ENCODE results near the gene CRYBA4.
"Not testable (repeated sequence)": the region's sequence is repeated elsewhere in the genome, so short reads cannot be mapped to it uniquely, and the experiment has no call there.

CRYBA4 gene

DNA sequence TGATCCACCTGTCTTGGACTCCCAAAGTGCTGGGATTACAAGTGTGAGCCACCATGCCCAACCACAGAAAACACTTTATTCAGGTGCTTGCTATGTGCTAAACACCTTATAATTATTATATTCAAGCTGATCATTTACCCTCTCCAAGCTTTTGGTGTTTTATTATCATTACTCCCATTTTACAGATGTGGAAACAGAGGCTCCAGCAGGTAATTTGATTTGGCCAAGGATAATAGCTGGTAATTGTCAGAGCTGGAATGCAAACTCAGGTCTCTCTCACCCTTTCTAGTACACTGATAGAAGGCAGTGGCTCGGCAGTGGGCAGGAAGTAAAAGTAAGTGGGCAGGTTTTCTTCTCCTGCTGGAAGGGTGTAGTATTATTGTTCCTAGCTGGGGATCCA is 28.0 kb upstream of the CRYBA4 start:
- in situ Hi-C loops (cut with HindIII; ENCODE audit: low sequenced_read_pairs): no loop called here

DNA sequence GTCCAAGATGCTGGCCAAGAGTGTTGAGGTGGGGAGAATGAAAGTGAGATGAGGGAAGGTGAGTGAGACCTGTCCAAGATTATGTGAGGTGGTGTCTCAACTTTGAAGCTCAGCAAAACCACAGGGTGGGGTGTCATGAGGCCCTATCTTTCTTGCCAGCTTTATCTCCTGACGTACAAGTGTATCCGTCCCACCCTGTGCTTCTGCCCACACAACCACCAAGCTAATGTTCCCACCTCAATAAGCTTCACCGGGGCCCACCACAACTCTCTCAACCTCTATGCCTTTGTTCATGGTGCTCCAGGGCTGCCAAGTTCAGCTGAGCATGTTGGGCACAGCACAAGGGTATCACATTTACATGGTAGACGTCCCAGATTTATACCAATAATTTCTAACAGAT is 24.7 kb upstream of the CRYBA4 start:
- in situ Hi-C loops (cut with HindIII; ENCODE audit: low sequenced_read_pairs): no loop called here

DNA sequence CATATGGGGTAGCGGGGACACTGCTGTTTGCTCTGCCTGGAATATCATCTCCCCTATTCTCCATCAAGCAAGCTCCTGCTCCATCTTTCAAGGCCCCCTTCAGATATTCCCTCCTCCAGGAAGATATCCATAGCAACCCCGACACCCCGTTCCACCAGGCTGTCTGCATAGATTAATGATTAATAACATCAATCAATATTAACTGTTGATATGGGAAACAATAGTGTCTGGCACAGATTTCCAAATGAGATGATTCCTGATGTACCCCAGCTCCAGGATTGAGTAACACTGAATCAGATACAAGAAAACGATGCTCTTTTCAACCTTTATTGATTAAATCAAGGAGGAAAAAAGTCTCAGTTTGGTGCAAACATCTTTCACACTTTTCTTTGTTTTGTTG is 24.3 kb upstream of the CRYBA4 start:
- in situ Hi-C loops (cut with HindIII; ENCODE audit: low sequenced_read_pairs): no loop called here

DNA sequence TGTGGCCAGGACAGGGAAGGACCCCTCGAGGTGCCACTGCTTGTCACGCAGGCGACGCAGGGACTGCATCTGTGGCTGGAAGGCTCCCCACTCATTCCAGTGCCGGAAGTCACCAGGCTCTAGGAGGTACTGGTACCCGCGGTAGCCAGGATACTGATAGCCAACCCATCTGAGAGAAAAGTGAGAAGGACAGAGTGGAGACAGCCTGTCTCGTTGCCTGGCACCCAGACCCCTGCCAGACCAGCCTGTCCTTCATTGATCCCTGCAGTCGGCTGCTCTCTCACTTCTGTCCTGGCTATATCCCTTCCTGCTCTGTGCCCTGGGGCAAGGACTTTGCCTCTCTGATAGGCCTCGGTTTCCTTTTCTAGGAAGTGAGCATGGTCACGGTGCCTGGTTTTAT is 22.3 kb upstream of the CRYBA4 start:
- in situ Hi-C loops (cut with HindIII; ENCODE audit: low sequenced_read_pairs): no loop called here

DNA sequence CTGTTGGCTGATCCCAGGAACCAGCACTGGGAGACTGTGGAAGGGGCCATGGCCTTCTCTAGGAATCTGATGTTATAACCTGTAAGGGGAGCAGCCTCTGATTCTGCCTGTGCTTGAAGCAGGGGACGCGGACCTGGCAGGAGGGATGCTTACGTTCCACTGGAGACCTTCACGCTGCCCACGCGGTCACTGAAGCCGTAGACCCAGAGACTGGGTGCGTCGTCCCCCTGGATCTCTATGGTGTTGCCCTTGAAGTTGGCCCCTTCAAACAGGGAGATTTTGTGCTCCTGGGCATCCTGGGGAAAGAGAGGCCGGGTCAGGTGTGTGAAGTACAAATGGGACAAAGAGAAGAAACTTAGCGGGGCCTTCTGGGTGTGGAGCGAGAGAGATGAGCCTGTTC is 20.0 kb upstream of the CRYBA4 start:
- in situ Hi-C loops (cut with HindIII; ENCODE audit: low sequenced_read_pairs): loop anchor here (10.0 kb wide), 1 partner anchor 97 kb away; no protein-coding TSS in a partner anchor

DNA sequence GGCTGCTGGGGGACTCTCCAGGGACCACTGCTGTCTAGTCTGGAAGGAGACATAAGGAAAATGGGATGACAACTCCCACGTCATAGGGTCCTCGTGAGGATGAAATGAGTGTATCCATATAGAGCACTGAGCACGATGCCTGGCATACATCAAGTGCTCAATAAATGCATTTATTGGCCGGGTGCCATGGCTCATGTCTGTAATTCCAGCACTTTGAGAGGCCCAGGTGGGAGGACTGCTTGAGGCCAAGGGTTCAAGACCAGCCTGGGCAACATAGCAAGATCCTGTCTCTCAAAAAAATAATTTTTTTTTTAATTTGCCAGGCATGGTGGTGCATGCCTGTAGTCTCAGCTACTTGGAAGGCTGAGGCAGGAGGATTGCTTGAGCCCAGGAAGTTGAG is 19.6 kb upstream of the CRYBA4 start:
- in situ Hi-C loops (cut with HindIII; ENCODE audit: low sequenced_read_pairs): loop anchor here (10.0 kb wide), 1 partner anchor 97 kb away; no protein-coding TSS in a partner anchor

DNA sequence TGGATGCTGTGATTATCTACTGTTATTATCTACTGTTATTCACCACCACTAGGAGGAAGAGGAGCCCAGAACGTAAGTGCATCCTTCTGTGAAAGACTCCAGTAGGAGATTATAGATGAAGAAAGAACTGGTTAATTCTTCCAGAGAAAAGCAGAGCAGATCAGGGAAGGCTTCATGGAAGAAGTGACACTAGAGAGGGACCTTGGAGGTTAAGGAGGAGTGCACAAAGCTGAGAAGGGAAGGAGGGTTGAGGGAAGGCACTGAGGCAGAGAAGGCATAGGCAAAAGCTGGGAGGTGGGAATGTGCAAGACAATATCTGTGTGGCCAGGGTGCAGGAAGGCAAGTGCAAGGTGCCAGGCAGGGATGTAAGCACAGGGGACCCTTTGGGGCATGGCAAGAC is 17.4 kb upstream of the CRYBA4 start:
- in situ Hi-C loops (cut with HindIII; ENCODE audit: low sequenced_read_pairs): loop anchor here (10.0 kb wide), 1 partner anchor 100 kb away; no protein-coding TSS in a partner anchor

DNA sequence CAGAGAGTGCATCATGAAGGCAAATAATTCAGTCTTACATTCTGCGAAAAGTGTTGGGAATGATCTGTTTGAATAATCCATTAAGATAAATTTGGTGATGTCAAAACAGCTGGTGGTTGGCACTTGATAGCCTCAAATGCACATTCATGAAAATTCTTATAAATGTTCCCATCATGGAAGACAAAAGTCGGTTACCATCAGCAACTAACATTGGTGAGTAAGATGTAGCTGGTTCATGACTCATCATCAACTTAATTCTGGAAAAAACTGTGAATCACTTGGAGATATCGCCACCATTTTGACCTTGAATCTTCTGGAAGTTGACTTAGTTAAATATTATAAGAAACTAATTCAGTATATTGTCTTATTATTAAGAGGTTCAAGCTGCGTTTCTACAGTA is 15.2 kb upstream of the CRYBA4 start:
- in situ Hi-C loops (cut with HindIII; ENCODE audit: low sequenced_read_pairs): loop anchor here (10.0 kb wide), 1 partner anchor 102 kb away; no protein-coding TSS in a partner anchor

DNA sequence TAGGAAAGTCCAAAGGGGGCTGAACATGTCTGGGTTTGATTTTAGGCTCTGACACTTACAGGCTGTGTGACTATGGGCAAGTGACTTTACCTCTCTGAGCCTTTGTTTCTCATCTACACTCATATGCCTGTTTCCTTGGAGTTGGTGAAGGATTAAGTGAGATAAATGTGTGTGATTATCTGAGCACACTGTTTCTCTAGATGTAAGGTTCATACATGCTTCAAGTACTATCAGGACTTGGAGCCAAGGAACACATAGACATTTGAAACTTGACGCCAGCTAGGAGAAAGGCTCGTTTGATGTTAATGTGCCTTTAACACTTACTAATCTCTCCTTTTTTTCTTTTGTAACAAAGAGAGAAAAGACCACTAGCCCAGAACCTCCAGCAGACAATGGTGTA is 13.6 kb upstream of the CRYBA4 start:
- in situ Hi-C loops (cut with HindIII; ENCODE audit: low sequenced_read_pairs): loop anchor here (10.0 kb wide), 1 partner anchor 103 kb away; no protein-coding TSS in a partner anchor

DNA sequence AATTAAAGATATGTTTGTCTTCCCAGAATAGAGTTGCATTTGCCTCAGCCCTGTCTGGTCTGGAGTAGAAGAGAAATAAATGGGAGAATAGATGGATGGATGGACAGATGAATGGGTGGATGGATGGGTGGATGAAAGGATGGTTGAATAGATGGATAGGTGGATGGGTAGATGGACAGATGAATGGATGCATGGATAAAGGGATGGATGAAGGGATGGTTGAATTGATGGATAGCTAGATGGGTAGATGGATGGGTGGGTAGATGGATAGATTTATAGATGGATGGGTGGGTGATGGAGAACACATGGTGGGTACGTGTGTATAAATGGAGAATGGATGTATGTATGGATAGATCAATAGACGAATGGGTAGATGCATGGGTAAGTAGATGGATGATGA is 12.5 kb upstream of the CRYBA4 start:
- in situ Hi-C loops (cut with HindIII; ENCODE audit: low sequenced_read_pairs): loop anchor here (10.0 kb wide), 1 partner anchor 104 kb away; no protein-coding TSS in a partner anchor

DNA sequence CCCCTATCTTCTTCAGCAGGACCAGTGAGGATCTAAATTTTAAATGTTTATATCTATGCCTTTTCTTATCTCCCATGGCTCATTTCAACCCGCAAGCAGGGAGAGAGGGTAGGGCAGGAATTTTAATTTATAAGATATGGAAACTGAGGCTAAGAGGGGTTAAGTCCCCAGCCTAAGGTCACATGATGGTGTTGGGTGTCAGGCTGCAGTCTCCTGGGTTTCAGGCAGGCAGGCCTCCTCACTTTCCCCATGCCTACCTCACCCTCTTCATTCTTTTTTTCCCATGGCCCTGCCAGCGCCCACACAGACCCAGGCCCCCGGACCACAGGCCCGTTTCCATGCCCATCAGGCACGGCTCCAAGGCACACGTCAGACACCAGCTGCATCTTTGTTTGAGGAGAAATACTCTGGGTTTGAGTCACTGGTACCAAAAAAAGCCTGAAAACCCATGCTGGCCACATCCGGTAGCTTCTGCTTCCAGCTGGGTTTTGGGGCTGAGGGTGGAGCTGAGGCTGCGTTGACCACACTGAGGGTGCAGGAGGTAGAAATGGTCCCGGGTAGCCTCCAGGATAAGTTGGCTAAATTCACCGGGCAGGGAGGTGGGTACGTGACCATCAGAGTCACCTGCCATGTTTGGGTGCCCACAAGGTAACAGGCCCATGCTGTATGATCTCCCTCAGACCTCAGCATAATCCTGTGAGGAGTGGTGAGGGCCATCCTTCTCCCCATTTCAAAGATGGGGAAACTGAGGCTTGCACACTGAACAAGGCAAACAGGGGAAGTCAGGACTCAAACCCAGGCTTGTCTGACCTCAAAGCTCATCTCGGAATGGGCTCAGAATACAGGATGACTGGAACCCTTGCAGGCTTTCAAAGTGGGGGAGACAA is 11.4 kb upstream of the CRYBA4 start:
- in situ Hi-C loops (cut with HindIII; ENCODE audit: low sequenced_read_pairs): no loop called here

DNA sequence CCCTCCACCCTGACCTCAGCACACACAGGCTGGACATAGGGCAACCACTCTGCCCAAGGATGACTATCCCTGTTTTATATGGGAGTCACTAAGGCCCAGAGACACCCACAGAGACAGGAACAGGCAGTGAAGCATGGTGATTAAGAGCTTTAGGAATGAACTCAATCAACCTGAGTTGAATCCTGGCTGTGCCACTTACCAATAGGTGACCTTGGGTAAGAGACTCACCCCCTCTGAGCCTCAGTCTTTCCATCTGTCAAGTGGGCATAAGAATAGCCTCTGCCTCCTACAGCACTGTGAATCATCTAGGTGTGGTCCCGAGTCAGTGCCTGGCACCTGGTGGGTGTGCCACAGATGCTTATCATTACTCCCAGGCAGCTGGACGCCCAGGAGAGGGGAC is 10.8 kb upstream of the CRYBA4 start:
- in situ Hi-C loops (cut with HindIII; ENCODE audit: low sequenced_read_pairs): no loop called here

DNA sequence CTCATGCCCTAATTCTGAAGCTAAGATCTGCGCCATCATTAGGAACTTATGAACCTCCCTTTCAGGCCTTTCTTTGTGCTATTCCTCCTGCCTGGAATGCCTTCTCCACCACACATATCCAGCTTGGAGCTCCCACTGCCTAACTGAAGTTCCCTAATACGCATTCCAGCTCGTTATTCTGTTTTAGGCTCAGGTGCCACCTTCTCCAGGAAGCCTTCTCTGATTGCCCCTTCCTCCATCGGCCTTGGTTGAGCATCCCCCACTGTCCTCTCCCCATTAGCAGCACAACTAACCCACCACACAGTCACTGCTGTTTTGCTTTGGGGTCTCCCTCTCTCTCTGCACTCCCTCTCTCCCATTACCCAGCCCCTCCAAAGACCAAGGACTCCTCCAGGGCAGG is 9.1 kb upstream of the CRYBA4 start:
- in situ Hi-C loops (cut with HindIII; ENCODE audit: low sequenced_read_pairs): no loop called here

DNA sequence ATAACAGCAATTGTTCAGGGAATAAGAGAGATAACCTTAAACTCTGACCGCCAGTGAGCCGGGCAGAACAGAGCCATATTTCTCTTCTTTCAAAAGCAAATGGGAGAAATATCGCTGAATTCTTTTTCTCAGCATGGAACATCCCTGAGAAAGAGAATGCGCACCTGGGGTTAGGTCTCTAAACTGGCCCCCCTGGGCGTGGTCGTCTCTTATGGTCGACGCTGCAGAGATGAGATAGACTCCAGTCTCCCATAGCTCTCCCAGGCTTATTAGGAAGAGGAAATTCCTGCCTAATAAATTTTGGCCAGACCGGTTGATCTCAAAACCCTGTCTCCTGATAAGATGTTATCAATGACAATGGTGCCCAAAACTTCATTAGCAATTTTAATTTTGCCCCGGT is 8.0 kb upstream of the CRYBA4 start:
- in situ Hi-C loops (cut with HindIII; ENCODE audit: low sequenced_read_pairs): not testable (repeated sequence)

DNA sequence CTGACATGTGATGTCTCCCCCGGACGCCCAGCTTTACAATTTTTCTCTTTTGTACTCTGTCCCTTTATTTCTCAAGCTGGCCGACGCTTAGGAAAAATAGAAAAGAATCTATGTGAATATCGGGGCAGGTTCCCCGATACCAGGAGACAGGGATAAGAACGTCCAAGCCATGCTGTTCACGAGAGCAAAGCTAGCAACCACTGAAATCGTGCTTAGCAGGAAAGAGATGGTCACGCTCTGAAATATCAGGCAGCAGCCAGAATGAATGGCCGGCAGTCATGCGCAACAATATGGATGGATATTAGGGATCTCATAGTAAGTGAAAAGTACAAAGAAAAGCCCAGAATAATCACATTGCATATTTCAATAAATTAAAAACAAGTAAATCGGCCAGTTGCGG is 7.4 kb upstream of the CRYBA4 start:
- in situ Hi-C loops (cut with HindIII; ENCODE audit: low sequenced_read_pairs): no loop called here

DNA sequence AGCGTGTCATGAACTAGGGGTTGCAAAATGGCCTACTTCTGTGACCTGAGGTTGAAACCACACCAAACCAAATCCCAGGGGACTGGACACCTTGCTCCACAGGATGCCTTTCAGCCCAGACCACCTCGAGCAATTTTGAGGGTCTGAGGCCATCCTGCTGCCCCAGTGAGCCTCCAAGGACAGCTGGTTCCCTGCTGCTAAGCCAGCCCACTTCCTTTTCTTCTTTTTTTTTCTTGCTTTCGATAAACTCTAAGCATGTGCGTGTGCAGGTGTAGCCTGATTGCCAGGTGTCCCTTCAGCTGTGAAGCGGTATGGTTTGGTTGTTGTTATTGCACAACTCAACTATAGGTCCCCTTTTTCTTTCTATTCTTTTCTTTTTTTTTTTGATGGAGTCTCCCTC is 6.6 kb upstream of the CRYBA4 start:
- in situ Hi-C loops (cut with HindIII; ENCODE audit: low sequenced_read_pairs): no loop called here

DNA sequence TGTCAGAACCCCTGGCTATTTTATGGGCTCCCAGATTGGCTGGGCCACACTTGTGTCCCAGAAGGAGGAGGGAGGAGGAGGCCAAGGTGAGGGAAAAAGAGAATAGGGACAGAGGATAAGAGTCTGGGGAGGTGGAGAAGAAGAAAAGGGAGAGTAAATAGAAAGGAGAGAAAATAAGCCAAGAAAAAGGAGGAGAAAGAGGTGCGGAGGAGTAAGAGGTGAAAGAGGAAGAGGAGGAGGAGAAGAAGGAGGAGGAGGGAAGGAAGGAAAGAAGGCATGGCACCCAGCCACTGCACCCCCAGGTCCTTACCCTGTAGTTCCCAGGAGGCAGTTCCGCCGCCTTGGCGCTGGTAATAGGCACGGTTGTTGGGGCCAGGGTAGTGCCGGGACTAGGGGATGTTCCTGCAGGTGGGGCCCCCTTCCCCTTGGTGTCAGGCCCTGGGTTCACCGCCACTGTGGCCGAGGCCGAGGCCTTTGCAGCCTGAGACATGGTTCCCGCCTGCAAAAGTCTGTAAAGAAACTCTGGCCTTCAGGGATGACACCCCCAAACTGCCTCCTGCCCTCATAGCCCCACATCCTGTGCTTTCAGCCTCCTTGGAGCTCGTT is 5.8 kb upstream of the CRYBA4 start:
- in situ Hi-C loops (cut with HindIII; ENCODE audit: low sequenced_read_pairs): no loop called here

DNA sequence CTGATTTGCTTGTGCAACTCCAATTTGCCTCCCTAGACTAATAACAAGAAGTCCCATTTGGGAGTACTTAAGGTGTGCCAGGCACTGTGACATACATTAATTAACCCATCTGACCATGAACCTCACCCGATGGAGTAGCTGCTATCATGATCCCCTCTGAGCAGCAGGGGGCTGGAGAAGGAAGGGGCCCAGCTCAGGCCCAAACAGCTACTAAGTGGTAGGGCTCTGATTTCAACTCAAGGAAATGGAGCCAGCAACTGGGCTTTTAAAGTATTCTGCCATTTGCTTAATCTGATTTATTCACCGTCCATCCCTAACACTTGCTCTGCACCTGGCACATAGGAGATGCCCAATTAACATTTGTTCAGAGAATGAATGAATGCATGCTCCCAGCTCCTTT is 5.1 kb upstream of the CRYBA4 start:
- in situ Hi-C loops (cut with HindIII; ENCODE audit: low sequenced_read_pairs): no loop called here

DNA sequence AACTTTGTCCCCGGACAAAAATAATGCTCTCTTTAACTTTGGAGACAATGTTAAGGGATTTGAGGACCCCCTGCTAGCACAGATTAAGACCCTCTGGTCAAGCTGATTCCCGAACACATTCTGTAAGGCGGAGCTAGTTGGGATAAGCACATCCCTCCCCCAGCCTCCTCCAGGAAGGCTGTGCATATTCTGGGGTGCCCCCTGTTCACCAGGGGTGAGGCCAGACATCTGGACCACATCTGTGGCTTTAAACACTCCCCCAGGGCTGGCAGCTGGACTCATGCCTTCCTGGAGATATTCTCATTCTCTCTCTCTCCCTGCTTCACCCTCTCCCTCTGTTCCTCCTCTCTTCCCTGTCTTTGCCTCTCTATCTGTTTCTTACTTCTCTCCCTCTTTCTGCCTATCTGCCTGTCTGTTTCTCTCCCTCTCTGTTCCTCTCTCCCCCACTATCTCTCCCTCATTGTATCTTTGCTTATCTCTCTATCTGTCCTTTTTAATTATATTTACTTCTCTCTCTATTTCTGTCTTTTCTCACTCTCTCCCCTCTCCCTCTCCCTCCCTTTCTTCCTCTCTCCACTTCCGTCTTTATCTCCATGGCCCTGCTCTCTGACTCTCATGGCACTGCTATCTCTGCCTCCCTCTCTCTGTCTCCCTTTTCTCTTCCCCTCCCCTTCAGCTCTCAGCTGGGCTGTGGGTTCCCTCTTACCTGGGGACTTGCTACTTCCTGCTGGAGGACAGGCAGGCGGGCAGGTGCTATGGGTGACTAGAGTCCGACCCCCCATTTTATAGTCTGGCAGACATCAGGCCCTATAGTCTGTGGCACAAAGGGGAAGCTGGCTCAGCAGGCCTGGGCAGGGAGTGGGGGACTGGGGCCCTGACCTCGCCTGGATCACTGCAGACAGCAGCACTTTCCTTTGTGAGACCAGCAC is 4.2 kb upstream of the CRYBA4 start, which contains the start of gene CRYBB1:
Gene CRYBB1, minus strand, starts transcription at position 757 of the 929 bp plus-strand sequence. CDS start 1,708 bp downstream, outside the sequence.
- in situ Hi-C loops (cut with HindIII; ENCODE audit: low sequenced_read_pairs): no loop called here

DNA sequence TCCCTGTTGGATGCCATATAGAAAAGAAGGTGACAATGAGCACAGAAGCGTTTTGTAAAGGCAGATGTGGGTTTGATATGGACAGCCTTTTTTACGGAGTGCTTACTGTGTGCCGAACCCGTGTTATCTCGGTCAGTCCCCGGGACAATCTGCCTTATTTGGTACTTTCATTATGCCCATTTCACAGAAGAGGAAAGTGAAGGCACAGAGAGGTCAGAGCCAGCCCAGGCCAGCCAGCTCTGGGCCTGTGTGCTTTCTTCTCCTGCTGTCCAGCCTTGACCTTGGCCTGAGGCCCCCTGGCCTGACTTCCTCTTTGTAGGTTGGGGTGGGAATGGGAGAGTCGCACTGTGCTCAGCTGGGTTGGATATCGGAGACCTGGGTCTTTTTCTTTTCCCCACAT is 3.3 kb upstream of the CRYBA4 start:
- in situ Hi-C loops (cut with HindIII; ENCODE audit: low sequenced_read_pairs): no loop called here

DNA sequence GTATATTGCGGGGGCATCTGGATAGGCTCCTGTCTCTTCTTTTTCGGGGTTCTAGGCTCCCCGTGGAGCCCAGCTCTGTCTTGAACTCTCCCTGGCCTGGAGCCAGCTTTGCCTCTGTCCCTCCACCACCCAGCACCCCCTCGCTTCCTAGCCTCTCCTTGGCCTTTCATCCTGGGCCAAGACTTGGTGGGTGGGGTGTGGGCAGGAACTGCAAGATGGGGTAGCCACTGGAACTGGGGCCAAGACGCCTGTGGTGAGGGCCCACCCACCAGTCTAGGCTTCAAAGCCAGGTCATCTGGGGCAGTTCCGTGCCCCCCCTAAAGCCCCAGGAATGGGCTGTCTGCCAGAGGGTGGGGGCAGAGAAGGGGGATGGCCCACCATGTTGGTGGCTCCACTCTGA is 2.3 kb upstream of the CRYBA4 start:
- in situ Hi-C loops (cut with HindIII; ENCODE audit: low sequenced_read_pairs): no loop called here

All from endothelial cell of hepatic sinusoid (primary cell).